Chondrocyte (in vitro differentiated cells): ENCODE data around the gene P4HB. TPM values are rescaled to one million over a fixed set of nuclear protein-coding genes. Genes with fewer than 3 reads are reported as not detected.

Experiments used
- DNase-seq: peaks from one replicate; pipeline ENCODE4 v3.0.0; 2021; ENCODE audit warnings: mixed read lengths, low spot score
- H3K27ac Mint-ChIP-seq: one replicate; pipeline ENCODE4 v1.8.0; 2021; ENCODE audit warnings: mild to moderate bottlenecking, moderate library complexity, mixed read lengths; ENCODE audit not compliant: unreplicated experiment
- H3K27me3 Mint-ChIP-seq: 2 replicates; pipeline ENCODE4 v1.8.0; 2021; ENCODE audit warnings: low read depth, mixed read lengths
- H3K36me3 Mint-ChIP-seq: 2 replicates; pipeline ENCODE4 v1.8.0; 2021; ENCODE audit warnings: low read depth, mixed read lengths
- H3K4me1 Mint-ChIP-seq: 2 replicates; pipeline ENCODE4 v1.8.0; 2021; ENCODE audit warnings: low read depth, mild to moderate bottlenecking, mixed read lengths
- H3K4me3 Mint-ChIP-seq: one replicate; pipeline ENCODE4 v1.8.0; 2021; ENCODE audit warnings: mild to moderate bottlenecking, moderate library complexity, mixed read lengths; ENCODE audit not compliant: unreplicated experiment
- H3K9me3 Mint-ChIP-seq: 2 replicates; pipeline ENCODE4 v1.8.0; 2021; ENCODE audit warnings: low read depth, mixed read lengths
- total RNA-seq: library from RNA; stranded (reverse); gene quantifications from 3 replicates; pipeline ENCODE4 v1.2.1, GENCODE V29; 2021
- TF ChIP-seq, protein P1 (sequence below): fragments of 200-600 bp; sonication (generic); IDR thresholded peaks from 2 replicates; pipeline ENCODE4 v1.5.0; 2021; ENCODE audit warnings: antibody characterized with exemption, mild to moderate bottlenecking, moderate library complexity

The P4HB gene
- total RNA-seq, 1 donor from 2014 or later: 1,012 TPM

GRCh38 chr17:81833160-81833920 lies 27.0 kb downstream of the P4HB start, which contains the start of gene MCRIP1:
Gene MCRIP1 (minus strand): TSS chr17:81833291. CDS start chr17:81824506, 8,785 bp downstream.
- peak; percentile 98 for DNase-seq
- H3K27me3 Mint-ChIP-seq: no peaks in the 10 kb centered on the region
- H3K36me3 Mint-ChIP-seq: no peaks in the 10 kb centered on the region
- no peaks in the 10 kb centered on the region for H3K9me3 Mint-ChIP-seq
- H3K27ac Mint-ChIP-seq: peak within 1 kb of the TSS; percentile 89
- peaks cover 30% of the 10 kb centered on the region for H3K4me1 Mint-ChIP-seq
- TF ChIP-seq, protein P1, sequence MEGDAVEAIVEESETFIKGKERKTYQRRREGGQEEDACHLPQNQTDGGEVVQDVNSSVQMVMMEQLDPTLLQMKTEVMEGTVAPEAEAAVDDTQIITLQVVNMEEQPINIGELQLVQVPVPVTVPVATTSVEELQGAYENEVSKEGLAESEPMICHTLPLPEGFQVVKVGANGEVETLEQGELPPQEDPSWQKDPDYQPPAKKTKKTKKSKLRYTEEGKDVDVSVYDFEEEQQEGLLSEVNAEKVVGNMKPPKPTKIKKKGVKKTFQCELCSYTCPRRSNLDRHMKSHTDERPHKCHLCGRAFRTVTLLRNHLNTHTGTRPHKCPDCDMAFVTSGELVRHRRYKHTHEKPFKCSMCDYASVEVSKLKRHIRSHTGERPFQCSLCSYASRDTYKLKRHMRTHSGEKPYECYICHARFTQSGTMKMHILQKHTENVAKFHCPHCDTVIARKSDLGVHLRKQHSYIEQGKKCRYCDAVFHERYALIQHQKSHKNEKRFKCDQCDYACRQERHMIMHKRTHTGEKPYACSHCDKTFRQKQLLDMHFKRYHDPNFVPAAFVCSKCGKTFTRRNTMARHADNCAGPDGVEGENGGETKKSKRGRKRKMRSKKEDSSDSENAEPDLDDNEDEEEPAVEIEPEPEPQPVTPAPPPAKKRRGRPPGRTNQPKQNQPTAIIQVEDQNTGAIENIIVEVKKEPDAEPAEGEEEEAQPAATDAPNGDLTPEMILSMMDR: no peak
- peak within 1 kb of the TSS; percentile 92 for H3K4me3 Mint-ChIP-seq

- Mint-ChIP-seq H3K9me3 (no peaks in the 10 kb centered on the region), H3K36me3 (no peaks in the 10 kb centered on the region)
- TF ChIP-seq, protein P1: no peak
These were observed 27.7 kb downstream of the P4HB start for GRCh38 chr17:81832608-81833159.

GRCh38 chr17:81831957-81832607 lies 28.3 kb downstream of the P4HB start:
- no peak for DNase-seq
- TF ChIP-seq, protein P1: no peak
- Mint-ChIP-seq H3K27me3 (no peaks in the 10 kb centered on the region), H3K27ac (peak overlapping the region; percentile 89), H3K4me1 (peaks cover 31% of the 10 kb centered on the region), H3K4me3 (peak overlapping the region; percentile 92), H3K9me3 (no peaks in the 10 kb centered on the region), H3K36me3 (no peaks in the 10 kb centered on the region)

More at GRCh38 chr17:81832608-81833159, 27.7 kb downstream of the P4HB start:
- DNase-seq: no peak
- H3K4me3 Mint-ChIP-seq: peak overlapping the region; percentile 92
- peak overlapping the region; percentile 89 for H3K27ac Mint-ChIP-seq
- H3K27me3 Mint-ChIP-seq: no peaks in the 10 kb centered on the region
- peaks cover 31% of the 10 kb centered on the region for H3K4me1 Mint-ChIP-seq

DNA sequence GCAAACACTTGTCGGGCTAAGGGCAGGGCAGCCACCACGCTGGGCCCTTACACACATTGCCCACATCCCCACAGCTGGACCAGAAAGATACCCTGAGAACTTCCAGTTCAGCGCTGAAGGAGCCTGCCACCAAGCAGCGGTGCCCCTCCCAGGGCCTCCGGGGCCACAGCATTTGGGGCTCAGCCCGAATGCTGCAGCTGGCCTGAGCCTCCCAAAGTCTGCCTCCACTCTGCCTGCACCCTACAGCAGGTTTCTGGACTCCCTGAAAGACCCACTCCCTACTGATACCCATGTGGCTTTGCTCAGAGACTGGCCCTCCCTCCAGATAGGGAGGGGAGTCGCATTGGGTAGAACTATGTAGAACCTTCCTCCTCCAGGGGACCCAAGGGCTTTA lies 28.8 kb downstream of the P4HB start:
- Mint-ChIP-seq H3K4me3 (peak overlapping the region; percentile 92), H3K4me1 (peaks cover 31% of the 10 kb centered on the region), H3K27me3 (no peaks in the 10 kb centered on the region), H3K36me3 (no peaks in the 10 kb centered on the region), H3K27ac (peak overlapping the region; percentile 89), H3K9me3 (no peaks in the 10 kb centered on the region)
- TF ChIP-seq, protein P1: no peak
- no peak for DNase-seq

DNA sequence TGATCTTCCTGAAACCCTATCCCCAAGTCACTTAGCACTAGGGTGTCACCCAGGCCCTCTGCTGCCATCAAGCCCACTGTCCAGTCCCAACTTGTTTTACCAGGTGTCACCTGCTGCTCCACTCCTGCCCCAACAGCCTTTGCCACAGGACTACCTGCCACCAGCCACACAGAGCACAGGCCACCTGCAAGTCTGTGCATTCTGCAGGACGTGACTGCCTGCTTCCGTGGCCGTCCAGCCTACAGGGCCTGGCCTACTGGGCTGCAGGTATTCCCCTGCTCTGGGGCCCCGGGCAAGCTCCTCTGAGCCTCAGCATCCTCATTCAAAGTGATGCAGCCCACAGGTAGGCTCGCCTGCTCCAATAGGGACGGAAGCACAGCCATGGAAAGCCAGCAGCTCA lies 30.5 kb downstream of the P4HB start:
- H3K4me3 Mint-ChIP-seq: no peak overlapping the region
- H3K36me3 Mint-ChIP-seq: peaks cover 1% of the 10 kb centered on the region
- DNase-seq: no peak
- no peaks in the 10 kb centered on the region for H3K27me3 Mint-ChIP-seq
- TF ChIP-seq, protein P1: no peak
- no peak overlapping the region for H3K27ac Mint-ChIP-seq
- H3K9me3 Mint-ChIP-seq: no peaks in the 10 kb centered on the region
- peaks cover 31% of the 10 kb centered on the region for H3K4me1 Mint-ChIP-seq
